Fibroblast of villous mesenchyme (primary cell): ENCODE data around the gene OSM. TPM values are rescaled to one million over a fixed set of nuclear protein-coding genes. Genes with fewer than 3 reads are reported as not detected.

Source experiments
- DNase-seq: peaks from one replicate; pipeline ENCODE4 v3.0.0-alpha.2; 2010; ENCODE audit warnings: low read depth
- H3K4me3 ChIP-seq: 2 replicates; pipeline ENCODE4 v1.5.1; 2011; ENCODE audit warnings: low read depth, mild to moderate bottlenecking, low read length
- total RNA-seq: library from RNA; depleted of rRNA; stranded (reverse); fragments of >200 nt; gene quantifications from 2 replicates; pipeline ENCODE4 v1.2.3, GENCODE V29; 2012
- TF ChIP-seq, protein P1 (sequence below): IDR thresholded peaks from 2 replicates; pipeline ENCODE4 v1.5.1; 2012; ENCODE audit warnings: low read depth, mild to moderate bottlenecking, low read length; ENCODE audit not compliant: insufficient read depth

Gene OSM
- total RNA-seq, 1 donor, result 0.43 TPM

DNA sequence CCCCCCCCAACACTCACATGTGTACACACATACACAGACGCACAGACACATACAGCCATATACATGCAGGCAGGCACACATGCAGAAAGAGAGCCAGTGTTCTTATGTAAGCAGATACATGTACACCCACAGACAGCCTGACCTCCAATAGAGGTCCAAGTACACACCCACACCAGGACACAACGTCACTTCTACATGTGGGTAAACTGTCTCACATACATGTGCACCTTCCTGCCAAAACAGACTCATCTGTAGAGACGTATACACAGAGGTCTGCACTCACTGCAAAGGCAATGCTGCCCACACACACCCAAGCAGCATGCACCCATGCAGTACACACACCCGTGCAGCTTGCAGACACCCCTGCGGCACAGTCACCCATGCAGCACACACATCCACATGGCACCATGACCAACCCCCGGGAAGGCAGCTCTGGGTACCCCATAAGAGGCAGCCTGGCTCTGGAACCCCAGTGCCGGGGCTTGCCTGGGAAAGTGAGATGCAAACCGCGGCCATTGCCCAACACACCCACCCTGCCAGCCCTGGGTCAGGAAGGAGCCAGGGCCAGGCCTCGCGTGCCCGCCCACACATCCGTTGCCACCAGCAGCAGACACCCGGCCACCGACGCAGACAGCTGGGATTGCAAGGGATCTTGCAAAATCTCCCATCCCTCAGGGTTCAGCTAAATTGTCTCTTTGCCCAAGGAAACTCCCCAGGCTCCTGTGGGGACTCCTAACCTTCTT lies 12.6 kb upstream of the OSM start:
- H3K4me3 ChIP-seq, result no peak overlapping the region
- TF ChIP-seq, protein P1, sequence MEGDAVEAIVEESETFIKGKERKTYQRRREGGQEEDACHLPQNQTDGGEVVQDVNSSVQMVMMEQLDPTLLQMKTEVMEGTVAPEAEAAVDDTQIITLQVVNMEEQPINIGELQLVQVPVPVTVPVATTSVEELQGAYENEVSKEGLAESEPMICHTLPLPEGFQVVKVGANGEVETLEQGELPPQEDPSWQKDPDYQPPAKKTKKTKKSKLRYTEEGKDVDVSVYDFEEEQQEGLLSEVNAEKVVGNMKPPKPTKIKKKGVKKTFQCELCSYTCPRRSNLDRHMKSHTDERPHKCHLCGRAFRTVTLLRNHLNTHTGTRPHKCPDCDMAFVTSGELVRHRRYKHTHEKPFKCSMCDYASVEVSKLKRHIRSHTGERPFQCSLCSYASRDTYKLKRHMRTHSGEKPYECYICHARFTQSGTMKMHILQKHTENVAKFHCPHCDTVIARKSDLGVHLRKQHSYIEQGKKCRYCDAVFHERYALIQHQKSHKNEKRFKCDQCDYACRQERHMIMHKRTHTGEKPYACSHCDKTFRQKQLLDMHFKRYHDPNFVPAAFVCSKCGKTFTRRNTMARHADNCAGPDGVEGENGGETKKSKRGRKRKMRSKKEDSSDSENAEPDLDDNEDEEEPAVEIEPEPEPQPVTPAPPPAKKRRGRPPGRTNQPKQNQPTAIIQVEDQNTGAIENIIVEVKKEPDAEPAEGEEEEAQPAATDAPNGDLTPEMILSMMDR, result no peak
- peak; percentile 37 for DNase-seq

DNA sequence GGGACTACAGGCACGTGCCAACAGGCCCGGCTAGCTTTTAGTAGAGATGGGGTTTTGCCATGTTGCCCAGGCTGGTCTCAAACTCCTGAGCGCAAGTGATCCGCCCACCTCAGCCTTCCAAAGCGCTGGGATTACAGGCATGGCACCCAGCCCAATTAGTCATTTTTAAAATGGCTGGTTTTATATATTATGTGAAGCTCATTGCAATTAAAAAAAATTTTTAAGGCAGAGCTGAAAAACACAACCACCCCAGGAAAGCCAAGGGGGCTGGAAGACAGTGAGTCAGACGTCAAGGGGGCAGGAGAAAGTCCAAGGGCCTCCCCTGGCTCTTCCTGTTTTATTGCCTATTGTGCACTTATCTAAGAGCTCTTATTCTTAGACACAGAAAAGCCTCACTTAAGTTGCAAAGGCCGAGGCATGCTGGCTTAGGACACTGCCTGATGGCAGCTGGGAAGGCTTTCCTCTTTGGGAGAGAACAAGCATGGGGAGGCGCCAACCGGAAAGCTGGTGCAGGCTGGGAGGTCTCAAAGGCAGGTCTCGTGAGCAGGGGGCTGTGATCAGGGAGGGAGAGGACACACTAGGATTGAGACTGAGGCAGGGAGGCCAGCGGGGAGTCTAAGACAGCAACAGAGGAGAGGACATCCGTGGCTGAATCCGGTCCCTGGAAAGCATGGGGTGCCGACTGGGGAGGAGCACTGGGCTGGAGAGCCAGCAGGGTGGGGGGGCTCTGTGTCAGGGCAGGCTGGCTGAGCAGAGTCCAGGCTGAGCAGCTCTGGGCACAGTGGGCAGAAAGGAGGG lies 11.1 kb upstream of the OSM start:
- H3K4me3 ChIP-seq, result no peak overlapping the region
- TF ChIP-seq, protein P1, result no peak
- peak; percentile 48 for DNase-seq

DNA sequence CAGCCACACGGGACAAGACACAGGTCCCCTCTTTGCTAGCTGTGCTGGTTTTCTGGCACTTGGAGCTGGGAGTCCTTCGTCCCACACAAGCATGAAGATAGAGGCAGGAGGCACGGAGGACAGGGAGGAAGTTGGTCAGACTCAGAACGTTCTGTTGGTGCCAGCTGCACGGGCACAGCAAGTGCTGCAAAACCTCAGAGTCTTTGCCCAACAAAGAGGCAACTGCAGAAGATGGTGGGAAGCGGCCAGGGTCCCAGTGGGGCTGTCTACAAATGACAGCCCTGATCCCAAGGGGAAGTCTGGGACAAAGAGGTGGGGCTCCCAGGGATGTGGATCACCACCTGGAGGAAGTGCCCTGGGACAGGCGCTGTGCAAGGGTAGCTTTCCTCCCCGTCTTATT lies 9.4 kb upstream of the OSM start:
- TF ChIP-seq, protein P1, result no peak
- no peak overlapping the region for H3K4me3 ChIP-seq
- no peak for DNase-seq

DNA sequence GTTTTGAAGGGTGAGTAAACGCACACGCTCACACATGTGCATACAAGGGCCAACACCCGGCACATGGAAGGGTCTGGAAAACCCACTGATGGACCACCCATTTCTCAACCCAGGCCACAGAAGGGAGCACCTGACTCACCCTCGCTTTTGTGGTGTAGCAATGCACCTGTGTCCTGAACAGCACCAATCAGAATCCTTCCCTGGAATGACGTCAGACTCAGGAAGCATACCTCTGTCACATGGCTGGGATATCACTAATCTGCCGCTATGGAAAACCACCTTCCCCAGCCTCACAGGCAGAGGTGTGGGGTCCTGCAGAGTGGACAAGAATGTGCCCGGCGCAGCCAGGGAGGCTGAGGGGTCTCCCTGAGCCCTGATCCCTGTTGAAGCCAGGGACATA lies 9.0 kb upstream of the OSM start:
- no peak for DNase-seq
- TF ChIP-seq, protein P1, result no peak
- no peak overlapping the region for H3K4me3 ChIP-seq

DNA sequence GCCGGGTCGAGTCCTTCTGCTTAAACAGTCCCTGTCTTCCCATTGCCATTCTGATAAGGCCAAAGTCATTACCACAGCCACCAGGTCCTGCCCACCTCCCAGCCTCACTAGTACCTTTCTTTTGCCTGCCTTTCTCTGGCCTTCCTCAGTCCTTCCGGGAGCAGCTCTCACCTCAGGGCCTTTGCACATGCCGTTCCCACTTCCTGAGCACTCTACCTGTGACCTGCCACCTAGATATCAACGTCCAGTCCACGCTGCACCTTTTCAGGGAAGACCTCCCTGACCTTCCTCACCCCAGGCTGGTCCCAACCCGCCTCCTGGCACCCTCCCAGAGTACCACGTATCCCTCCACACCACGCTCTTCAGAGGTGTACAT lies 7.8 kb upstream of the OSM start:
- TF ChIP-seq, protein P1, result no peak
- DNase-seq, result no peak

DNA sequence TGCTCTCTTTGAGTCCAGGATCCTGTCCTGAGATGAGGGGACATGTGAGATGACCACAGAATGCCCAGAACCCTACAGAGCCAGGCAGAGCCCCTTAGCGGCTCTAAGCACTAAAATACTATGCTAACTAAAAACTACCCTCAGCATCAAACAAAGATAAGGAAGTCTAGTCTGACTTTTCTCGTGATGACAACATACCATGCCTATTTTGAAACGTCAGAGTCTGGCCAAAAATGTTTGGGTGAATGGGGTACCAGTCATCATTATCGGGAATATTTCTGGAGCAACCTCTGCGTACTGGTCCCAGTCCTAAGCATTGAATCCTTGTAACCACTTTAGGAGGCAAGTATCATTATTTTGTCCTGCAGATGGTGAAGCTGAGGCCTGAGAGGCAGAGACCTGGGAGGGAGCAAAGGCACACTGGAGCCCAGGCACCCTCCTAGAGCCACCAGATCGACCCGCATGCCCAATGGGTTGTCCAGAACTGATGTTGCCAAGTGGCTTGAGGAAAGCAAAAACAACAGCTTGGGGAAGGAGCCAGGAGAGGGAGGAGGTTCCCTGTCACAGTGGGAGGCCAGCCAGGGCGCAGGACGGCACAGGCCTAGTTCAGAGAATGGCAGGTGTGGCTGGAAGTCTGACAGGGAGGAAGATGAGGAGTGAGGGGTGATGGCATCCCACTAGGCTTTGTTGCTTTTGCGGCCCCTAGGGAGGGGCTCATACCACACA lies 7.2 kb upstream of the OSM start:
- TF ChIP-seq, protein P1, result no peak
- no peak for DNase-seq
- H3K4me3 ChIP-seq, result no peak overlapping the region

More for the DNA sequence above, 7.8 kb upstream of the OSM start:
- H3K4me3 ChIP-seq, result no peak overlapping the region
